HG03460 (cell line): ENCODE data around the gene RMDN3.

ENCODE experiments used
- ATAC-seq: cut with Tn5 transposase; IDR thresholded peaks from one replicate; pipeline ENCODE4 v1.9.1; 2021; ENCODE audit not compliant: unreplicated experiment

The RMDN3 gene

DNA sequence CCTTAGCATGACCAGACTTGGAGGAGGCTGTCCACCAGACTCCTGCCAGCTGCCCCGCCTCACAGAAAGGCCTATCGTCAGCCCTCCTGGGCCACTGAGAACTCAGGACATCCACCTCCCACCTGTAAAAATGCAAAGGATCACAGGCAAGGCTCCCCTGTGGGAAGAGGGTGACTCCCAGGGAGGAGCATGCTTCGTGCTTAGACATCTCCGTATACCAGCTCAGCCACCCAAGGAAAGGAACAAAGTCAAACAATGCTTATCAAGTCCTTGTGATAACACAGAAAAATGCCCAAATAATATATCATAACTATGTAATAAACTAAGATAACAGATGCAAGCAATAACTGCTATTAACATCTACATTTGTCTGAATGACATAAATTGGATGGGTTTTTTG lies 4.2 kb downstream of the RMDN3 start:
- ATAC-seq, result no peak

DNA sequence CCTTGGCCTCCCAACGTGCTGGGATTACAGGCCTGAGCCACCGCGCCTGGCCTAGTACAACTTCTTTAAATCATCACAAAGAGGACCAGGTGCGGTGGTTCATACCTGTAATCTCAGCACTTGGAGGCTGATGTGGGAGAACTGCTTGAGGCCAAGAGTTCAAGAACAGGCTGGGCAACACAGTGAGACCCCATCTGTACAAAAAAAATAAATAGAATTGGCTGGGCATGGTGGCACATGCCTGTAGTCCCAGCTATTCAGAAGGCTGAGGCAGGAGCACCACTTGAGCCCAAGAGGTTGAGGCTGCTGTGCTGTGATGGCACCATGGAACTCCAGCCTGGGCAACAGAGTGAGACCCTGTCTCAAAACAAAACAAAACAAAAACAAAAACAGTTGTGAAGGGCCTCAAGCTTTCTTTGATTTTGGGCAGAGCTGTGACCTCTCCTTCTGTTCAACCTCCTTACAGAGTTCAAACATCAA lies 5.9 kb downstream of the RMDN3 start:
- no peak for ATAC-seq

DNA sequence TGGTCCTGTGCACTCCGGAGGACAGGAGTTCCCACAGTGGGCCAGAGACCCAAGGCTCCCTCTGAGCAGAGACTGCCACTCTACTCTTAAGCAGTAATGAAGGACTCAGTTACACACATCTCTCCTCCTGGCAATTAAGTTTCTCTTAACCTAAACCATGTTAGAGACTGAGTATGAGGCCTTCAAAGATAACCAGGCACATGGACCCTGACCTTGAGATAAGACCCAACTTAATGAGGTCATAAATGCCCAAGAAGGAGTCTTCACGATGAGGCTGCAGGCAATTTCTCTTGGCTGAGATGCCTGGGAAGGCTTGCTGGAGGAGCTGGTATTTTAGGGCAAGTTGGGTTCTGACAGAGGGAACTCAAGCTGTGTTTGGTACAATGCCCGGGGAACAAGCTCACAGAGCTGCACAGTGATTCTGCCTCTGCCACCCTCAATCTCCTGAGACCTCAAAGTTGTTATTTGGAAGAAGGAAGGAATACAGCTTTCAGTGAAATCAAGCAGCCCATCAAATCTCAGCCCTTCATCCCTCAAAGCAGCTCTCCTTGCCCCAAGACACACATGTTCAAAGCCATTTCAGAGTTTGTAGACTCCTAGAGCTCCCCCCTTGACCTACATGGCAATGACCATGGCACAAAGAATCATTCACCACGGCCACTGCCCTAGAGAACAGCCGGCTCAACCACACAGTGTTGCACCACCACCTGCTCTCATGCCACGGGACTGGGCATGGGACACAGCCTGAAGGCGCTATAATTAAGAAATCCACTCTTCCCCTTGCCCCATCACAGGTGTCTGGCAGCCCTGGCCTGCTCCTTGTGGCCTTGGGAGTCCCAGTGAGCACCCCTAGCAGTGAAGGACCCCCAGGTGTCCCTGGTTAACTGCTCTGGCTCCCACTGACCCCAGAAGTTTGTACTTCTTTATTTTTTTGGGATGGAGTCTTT lies 7.1 kb downstream of the RMDN3 start:
- ATAC-seq, result no peak

DNA sequence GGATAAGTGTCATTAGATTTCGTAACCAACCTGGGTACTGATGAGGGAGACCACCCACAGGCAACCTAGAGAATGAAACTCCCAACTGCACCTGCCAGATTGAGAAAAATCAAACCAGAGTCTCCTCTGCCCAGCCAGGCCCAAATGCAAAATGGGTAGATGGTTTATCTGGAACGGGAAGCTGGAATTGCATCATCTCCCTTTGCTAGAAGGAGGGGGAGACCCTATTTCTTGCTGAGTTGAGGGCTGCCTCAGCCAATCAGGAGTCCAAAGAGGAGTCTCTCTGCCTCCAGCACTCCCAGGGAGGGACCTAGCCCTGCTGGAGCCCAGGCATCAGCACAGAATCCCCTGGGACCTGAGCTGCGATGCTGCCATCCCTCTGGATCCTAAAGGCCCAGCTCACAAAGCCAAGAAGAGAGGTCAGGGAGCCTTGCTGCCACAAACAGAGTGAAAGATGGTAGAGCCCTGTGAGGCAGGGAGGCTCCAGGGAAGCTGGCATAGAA lies 8.1 kb downstream of the RMDN3 start:
- no peak for ATAC-seq

DNA sequence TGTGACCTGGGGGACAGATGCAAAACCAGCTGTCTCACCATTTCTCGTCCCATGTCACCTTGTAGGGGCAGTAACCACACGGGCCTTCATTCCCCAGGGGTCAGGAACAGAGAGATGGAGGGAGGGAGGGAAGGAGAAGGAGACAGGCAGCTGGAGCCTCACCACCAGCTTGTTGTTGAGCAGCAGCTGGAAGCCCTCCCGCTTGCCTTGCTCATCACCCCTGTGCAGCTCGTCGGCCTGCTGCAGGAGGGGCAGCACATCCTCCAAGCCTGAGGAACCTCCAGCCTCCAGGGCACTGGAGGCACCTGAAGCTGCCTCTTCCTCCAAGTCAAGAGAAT lies 10.3 kb downstream of the RMDN3 start:
- ATAC-seq, result no peak

DNA sequence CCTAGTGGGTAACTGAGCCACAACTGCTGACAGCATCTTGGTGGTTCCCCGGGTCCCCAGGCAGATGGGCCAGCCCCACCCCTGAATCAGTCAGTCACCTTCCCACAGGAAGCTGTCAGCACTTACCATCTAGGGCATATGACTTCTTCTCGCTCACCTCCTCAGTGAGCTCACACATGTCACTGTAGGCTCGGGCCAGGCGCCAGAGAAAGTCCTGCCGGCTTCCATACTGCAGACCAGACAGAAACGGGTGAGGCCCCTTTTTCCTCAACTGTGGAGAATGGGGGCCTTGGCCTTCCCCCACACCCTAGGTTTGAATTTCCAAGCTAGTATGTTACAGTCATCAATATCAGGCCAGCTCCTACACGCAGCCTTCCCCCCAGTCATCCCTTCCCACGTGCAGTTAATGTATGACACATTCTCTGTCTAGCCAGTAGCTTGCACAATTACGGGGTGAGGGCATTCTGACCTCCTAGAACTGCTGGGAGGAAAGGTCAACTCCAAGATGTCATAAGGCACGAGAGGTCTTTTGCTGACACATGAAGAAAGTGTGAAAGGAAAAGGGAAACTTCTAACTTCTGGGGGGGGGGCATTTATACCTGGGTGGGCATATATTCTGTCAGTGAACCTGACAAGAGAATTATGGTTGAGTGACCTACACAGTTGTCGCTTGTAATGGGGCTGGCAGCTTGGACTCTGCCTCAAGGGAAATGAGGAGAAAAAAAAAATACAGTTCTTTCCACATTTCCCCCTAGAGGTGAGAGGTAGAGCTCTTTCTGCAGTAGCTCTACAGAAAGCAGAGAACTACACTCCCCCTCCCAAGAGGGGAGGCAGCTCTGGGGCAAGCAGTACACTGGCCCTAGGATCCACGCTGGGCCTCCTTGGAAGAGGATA lies 10.9 kb downstream of the RMDN3 start:
- ATAC-seq, result no peak

DNA sequence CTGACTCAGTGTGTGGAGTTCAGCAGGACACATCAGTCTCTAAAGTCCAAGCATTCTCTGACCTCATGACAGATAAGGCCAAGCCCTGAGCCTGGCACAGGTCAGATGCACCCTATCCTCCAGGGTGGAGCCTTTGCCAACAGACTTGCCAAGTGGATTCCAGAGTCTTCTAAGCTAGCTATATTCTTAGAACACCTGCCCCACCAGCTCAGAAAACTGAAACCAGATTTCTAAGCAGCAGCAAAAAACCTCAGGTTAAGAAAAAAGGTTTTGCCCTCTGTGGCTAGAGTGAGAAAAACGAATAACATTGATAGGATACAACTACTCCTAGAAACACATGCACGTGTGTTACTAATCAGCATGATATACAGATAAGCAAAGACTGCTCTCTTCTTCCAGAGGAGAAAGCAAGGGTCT lies 11.6 kb downstream of the RMDN3 start:
- no peak for ATAC-seq

DNA sequence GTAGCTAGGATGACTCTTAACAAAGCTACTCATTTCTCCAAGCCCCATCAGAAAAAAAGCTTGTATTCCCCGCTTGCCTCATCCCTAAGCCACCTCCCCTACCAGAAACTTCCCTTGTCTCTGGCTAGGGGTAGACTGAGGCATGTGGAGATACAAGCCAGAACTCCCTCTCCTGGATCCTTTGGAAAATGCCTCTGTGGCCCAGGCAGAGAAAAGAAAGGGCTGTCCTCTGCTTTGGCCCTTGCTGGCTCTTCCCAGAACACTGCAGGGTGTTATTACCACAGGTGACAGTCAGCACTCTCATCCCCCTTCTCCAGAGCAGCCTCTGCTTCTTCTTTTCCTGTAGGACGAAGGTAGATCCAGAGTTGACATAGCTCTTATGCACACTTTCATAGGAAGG lies 15.2 kb downstream of the RMDN3 start:
- no peak for ATAC-seq

DNA sequence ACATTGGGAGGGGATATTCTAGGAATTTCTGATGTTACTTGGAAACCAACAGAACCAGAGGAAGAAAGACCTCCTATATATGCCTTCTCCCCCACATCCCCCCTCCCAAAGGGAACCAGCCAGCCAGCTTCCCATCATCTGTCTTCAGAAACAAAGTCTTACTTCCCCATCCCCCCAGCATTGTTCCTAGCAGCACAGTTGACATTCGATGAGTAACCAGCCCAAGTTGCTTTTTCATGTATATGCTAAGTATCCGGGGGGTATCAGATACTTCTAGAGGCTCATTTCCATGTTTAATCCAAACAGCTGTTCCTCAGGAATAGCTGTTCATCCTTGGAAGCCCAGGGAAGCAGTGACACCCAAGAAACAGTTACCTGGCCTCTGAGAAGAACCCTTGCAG lies 16.0 kb downstream of the RMDN3 start:
- ATAC-seq, result no peak

DNA sequence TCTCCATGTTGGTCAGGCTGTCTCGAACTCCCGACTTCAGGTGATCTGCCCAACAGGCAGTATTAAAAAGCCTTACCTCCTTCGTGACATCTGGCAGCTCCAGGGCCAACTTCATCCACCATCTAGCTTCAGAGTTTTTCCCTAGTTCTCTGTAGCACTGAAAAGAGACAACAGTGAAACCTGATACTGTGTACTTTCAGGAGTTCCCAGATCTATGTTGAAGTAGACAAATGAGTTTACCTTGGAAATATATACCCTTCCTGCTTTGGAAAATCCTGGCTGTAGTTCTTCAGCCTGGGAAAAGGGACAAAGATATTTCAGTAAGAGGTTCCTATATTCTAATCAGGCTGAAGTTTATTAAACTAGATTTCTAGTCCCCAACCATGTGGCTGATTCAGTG lies 18.0 kb downstream of the RMDN3 start:
- no peak for ATAC-seq

DNA sequence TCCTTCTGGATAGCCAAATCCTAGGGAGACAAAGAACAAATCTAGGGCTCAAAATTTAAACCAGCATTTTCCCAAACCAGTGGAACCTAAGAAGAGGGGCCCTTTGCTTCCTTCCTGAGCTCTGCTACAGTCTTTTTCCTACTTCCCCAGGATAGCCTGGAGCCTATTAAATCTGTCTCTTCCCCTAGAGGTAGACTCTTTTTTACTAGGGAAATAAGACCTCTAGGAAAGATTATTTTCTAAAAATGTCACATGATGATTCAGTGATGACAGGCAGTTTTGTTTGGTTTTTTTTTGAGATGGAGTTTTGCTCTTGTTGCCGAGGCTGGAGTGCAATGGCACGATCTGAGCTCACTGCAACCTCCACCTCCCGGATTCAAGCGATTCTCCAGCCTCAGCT lies 18.5 kb downstream of the RMDN3 start:
- no peak for ATAC-seq

DNA sequence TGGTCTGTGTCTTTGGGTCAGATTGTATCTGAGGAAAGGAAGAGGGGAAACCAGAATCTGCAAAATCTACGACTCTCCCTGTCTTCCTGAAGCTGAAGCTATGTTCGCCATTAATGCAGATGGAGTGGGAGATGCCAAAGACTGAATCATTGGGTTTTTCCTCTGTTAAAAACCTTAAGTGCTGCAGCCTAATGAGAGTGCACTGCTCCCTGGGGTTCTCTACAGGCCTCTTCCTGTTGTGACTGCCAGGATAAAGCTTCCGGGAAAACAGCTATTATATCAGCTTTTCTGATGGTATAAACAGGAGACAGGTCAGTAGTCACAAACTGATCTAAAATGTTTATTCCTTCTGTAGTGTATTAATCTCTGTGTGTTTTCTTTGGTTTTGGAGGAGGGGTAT lies 24.0 kb downstream of the RMDN3 start:
- no peak for ATAC-seq

DNA sequence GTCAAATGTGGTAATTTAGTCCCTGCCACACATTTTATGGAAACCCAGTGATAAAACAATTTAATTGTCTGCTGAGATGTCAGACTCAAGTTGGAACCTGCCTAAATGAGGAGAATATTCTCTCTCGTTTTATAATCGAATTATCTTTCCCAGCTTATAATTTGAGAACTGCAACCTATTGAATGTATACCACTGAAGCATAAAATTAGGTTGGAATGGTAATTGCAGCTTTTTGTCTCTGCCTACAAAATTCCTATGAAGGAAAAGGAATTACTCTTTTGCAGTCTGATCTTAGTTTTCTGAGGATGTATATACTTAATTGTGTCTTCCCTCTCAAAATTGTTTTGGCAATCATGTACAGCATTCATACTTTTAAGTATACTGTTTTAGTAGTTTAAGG lies 31.1 kb downstream of the RMDN3 start:
- ATAC-seq, result no peak

DNA sequence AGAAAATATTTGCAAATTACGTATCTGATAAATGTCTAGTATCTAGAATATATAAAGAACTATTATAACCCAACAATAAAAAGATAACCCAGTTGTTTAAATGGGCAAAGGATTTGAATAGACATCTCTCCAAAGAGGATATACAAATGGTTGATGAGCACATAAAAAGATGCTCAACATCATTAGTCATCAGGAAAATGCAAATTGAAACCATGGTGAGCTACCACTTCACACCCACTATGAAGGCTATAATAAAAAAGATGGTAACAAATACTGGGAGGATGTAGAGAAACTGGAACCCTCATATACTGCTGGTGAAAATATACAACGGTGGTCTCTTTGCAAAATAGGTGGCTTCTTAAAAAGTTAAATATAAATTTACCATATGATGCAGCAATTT lies 32.1 kb downstream of the RMDN3 start:
- no peak for ATAC-seq

DNA sequence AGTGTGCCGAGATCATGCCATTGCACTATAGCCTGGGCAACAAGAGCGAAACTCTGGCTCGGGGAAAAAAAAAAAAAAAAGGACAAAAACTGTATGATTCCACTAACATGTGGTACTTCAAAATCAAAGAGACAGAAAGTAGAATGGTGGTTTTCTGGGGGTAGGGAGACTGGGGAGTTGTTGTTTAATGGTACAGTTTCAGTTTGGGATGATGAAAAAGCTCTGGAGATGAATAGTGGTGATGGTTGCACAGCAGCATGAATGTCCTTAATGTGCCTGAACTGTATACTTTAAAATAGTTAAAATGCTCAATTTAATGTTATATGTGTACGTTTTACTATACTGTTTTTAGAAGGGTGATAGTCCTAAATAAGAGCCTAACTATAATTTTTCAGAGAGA lies 32.7 kb downstream of the RMDN3 start:
- ATAC-seq, result no peak

DNA sequence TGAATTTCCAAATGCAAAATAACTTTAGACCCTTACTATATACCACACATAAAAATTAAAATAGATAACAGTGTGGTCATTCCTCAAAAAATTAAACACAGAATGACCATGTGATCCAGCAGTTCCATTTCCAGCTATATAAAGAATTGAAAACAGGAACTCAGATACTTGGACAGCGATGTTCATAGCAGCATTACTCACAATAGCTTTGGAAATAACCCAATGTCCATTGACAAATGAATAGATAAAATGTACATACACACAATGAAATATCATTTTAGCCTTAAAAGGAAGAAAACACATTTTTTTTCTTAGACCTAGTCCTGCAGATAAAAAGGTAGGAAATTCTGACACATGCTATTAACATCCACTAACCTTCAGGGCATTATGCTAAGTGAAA lies 33.4 kb downstream of the RMDN3 start:
- no peak for ATAC-seq

DNA sequence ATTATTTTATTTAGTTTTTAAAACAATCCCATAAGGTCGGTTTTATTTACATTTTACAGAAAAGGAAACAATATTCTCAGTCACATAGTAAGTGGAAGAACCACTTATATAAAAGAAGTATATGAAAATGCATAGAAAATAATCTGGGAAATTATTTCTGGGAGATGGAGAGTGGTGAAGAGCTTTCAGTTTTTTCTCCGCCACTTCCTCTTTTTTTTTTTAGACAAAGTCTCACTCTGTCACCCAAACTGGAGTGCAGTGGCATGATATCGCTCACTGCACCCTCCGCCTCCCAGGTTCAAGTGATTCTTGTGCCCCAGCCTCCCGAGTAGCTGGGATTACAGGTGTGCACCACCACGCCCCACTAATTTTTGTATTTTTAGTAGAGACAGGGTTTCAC lies 38.9 kb downstream of the RMDN3 start:
- ATAC-seq, result no peak

DNA sequence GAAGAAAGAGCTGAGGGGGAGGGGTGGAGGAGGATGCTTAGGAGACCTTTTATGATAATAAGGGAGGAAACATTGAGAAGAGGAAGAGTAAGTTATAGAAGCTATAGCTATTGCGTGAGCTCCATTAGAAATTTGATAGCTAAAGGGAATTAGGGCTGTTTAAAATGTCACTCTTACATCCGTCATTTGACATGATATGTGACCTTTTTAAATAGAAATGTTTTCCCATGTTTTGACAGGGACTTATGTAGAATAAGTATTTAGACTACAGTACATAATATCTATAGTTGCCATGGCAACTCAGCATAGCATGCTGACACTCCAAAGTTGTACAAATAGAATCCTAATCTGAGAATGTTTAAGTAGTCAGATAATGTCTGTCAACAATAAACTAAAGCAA lies 40.9 kb downstream of the RMDN3 start:
- ATAC-seq, result no peak

DNA sequence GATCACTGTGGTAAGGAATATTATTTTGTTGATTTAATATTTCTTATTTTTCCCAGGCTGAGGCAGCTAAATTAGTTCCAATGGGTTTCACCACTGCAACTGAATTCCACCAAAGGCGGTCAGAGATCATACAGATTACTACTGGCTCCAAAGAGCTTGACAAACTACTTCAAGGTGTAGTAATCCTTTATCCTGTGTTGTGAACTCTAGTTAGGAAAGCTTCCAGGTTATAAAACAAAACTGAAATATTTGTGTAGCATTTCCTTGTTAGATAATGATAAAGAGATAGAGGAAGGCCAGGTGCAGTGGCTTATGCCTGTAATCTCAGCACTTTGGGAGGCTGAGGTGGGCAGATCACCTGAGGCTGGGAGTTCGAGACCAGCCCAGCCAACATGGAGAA lies 48.9 kb downstream of the RMDN3 start:
- ATAC-seq, result no peak

DNA sequence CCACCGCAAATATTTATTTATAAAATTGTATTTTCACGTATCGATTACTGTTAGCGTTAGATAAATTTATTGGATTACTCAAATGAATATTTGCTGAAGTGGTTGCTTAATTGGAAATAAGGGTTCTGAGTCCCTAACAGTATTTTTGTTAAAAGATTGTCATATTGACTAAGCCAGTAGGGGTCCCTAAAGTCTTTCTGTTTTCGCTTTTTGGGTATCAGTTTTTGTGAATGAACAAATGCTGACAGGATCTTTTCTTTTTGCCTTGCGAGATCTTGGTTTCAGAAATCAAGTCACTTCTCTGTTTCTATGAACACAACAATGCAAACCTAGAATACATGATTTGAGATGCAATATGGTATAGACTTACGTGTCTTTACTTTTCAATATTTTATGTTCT lies 53.0 kb downstream of the RMDN3 start:
- ATAC-seq, result no peak

DNA sequence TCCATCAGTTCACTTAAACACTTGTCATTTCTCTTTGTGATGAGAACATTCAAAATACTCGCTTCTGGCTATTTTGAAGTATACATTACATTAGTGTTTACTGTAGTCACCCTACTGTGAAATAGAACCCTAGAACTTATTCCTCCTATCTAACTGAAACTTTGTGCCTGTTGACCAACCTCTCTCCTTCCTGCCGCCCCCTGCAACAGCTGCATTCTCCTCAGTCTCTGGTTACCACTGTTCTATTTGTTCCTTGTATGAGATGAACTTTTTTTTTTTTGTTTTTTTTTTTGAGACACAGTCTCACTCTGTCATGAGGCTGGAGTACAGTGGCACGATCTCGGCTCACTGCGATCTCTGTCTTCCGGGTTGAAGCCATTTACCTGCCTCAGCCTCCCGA lies 57.1 kb downstream of the RMDN3 start:
- ATAC-seq, result no peak

DNA sequence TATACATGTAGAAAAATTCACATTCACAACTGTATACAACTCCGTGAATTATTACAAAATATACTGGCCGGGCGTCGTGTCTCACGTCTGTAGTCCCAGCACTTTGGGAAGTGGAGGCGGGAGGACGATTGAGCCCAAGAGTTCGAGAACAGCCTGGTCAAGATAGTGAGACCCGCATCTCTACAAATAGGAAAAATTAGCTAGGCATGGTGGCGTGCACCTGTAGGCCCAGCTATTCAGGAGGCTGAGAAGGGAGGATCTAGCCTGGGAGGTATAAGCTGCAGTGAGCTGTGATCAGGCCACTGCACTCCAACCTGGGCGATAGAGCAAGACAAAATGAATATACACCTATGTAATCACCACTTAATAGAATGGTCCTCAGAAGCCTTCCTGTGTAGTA lies 58.8 kb downstream of the RMDN3 start:
- ATAC-seq, result no peak
